Hematopoietic multipotent progenitor cell treated with erythropoietin and hydrocortisone succinate and interleukin-3 and kit ligand, for 4 days (in vitro differentiated cells): ENCODE results near the gene TFB2M.

Experiments
- DNase-seq: peaks from one replicate; pipeline ENCODE4 v3.0.0-alpha.2; 2015

Gene TFB2M

GRCh38 chr1:246512230-246512629 is 53.8 kb downstream of the TFB2M start:
- no peak for DNase-seq

GRCh38 chr1:246511203-246511602 is 54.9 kb downstream of the TFB2M start:
- no peak for DNase-seq

- no peak for DNase-seq
These were observed 55.7 kb downstream of the TFB2M start for GRCh38 chr1:246510147-246511030.

- no peak for DNase-seq
These were observed 57.0 kb downstream of the TFB2M start for GRCh38 chr1:246508897-246509688.

GRCh38 chr1:246506674-246507481 is 59.2 kb downstream of the TFB2M start, which contains the start of gene SMYD3:
Gene SMYD3, minus strand, starts transcription at chr1:246507279.
- peak; percentile 92 for DNase-seq

GRCh38 chr1:246506367-246506673 is 59.7 kb downstream of the TFB2M start:
- DNase-seq: peak; percentile 19

- DNase-seq: no peak
These were observed 62.7 kb downstream of the TFB2M start for GRCh38 chr1:246503341-246503740.

- peak; percentile 91 for DNase-seq
These were observed 68.6 kb downstream of the TFB2M start for GRCh38 chr1:246497331-246497915.

- peak; percentile 86 for DNase-seq
These were observed 73.3 kb downstream of the TFB2M start for GRCh38 chr1:246492611-246493245.

GRCh38 chr1:246491551-246492053 is 74.5 kb downstream of the TFB2M start:
- DNase-seq: no peak
